OCI-LY3 (cell line): ENCODE data around the gene DTD1.
"Not testable (repeated sequence)": the region's sequence is repeated elsewhere in the genome, so short reads cannot be mapped to it uniquely, and the experiment has no call there.

ENCODE experiments used
- CTCF ChIP-seq: fragments of 200-600, 300-600 bp; sonication (generic); IDR thresholded peaks from 2 replicates; pipeline ENCODE4 v1.5.1; 2014; ENCODE audit warnings: antibody characterized with exemption, low read length, low read depth
- EZH2phosphoT487 ChIP-seq: fragments of 200-600 bp; shearing (Covaris generic); IDR thresholded peaks from 2 replicates; pipeline ENCODE4 v1.6.1; 2018; ENCODE audit warnings: antibody characterized with exemption, mixed run types, low read depth

GRCh38 chr20:18787046-18787445, 199.2 kb downstream of the DTD1 start:
- TF ChIP-seq CTCF, EZH2phosphoT487: not testable (repeated sequence)
